Cardiac fibroblast (primary cell): ENCODE data around the gene SCN5A.

Experiments used
- DNase-seq, 2 donors: peaks; one replicate each; pipeline versions ENCODE4 v3.0.0 to v3.0.0-alpha.2; 2010; ENCODE audit warnings: low read depth in 2 of 2
- H3K4me3 ChIP-seq, 2 donors: replicated peaks in 1 of 2; 1 replicate in 1 of 2; 2 replicates in 1 of 2; pipeline ENCODE4 v1.5.1; 2011; ENCODE audit warnings: low read depth in 2 of 2, low read length in 2 of 2, mild to moderate bottlenecking in 2 of 2, moderate library complexity in 1 of 2
- TF ChIP-seq, protein P1 (sequence below): IDR thresholded peaks from one replicate; pipeline ENCODE4 v1.5.1; 2011; ENCODE audit warnings: low read depth, mild to moderate bottlenecking, low read length, inconsistent platforms

The SCN5A gene

DNA sequence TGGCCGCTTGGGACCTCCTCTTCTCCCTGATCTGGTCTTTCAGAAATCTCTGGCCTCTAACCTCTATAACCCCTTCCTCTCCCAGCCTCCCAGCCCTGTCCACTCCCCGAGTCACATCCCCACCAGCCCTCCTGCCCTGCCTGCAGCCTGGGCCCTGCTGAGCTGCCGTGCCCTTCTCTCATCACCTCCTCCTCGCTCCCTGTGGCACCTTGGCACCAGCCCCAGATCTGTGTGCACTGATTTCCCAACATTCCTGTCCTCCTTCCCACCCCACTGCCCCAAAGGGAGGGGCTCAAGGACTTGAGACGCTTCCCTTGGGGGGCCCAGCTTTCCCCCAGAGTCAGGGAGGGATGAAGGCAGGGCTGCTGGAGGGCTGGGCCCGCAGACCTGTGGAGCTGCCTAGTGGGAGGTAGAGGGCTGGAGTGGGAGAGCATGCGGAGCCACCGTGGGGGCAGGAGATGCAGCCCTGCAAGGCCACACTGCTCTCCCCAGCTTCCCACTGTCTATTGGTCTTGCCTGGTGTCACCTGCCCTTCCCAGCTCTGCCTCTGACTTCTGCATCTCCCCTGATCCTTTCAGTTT is 110.6 kb downstream of the SCN5A start:
- DNase-seq, result peak in 1 of 2 donors; percentile 32
- TF ChIP-seq, protein P1, sequence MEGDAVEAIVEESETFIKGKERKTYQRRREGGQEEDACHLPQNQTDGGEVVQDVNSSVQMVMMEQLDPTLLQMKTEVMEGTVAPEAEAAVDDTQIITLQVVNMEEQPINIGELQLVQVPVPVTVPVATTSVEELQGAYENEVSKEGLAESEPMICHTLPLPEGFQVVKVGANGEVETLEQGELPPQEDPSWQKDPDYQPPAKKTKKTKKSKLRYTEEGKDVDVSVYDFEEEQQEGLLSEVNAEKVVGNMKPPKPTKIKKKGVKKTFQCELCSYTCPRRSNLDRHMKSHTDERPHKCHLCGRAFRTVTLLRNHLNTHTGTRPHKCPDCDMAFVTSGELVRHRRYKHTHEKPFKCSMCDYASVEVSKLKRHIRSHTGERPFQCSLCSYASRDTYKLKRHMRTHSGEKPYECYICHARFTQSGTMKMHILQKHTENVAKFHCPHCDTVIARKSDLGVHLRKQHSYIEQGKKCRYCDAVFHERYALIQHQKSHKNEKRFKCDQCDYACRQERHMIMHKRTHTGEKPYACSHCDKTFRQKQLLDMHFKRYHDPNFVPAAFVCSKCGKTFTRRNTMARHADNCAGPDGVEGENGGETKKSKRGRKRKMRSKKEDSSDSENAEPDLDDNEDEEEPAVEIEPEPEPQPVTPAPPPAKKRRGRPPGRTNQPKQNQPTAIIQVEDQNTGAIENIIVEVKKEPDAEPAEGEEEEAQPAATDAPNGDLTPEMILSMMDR, result no peak
- no peak overlapping the region for H3K4me3 ChIP-seq

DNA sequence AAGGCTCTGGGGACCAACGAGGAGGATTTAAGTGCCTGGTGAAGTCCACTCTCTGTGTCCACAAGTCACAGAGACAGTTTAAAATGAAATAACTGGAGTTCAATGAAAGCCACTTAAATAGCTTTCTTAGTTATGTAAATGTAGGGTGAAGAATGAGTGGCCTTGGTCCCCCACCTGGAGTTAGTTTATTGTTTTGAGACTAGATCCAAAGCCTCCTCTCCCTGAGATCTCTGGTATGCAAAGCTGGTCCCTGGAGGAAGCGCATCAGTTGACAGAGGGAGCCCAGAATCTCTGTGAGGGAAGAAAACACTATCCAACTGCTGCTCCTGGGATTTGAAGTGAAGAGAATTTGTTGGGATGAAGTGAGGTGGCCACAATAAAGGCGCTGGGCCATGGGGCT is 112.8 kb downstream of the SCN5A start:
- DNase-seq, result no peak
- TF ChIP-seq, protein P1, result no peak
- H3K4me3 ChIP-seq, result no peak overlapping the region

DNA sequence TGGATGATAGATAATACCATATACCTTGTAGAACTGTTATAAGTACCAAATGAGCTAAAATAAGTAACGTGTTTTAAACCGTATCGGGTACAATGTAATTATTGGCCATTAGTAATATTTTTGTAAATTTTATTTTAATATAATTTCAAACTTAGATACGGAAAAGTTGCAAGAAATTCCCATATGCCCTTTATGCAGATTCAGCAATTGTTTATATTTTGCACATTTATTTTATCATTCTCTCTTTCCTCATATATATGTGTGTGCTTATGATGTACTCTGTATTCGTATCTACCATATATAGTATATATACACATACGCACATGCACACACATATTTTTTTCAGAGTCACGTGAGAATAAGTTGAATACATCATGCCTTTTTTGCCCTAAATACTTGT is 114.9 kb downstream of the SCN5A start:
- DNase-seq, result no peak
- TF ChIP-seq, protein P1, result no peak
- H3K4me3 ChIP-seq, result no peak overlapping the region

DNA sequence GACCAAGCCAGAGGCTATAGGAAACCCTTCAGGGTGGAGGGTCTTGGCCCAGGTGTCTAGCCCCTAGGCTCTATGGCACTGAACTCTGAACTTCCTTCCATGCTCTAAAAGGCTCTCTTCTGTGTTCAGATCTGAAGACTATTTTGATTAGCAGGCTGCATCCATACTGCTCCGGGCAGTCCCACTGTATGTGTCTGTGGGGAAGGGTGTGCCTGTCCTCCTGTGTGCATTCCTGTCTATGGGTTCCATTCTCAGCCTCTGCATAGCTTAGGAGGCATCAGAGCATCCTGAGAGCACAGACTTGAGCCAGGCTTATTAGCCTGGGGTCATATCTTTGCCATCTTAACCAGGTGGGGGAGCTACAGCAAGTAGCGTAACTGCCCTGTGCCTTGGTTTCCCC is 115.3 kb downstream of the SCN5A start:
- TF ChIP-seq, protein P1, result no peak

DNA sequence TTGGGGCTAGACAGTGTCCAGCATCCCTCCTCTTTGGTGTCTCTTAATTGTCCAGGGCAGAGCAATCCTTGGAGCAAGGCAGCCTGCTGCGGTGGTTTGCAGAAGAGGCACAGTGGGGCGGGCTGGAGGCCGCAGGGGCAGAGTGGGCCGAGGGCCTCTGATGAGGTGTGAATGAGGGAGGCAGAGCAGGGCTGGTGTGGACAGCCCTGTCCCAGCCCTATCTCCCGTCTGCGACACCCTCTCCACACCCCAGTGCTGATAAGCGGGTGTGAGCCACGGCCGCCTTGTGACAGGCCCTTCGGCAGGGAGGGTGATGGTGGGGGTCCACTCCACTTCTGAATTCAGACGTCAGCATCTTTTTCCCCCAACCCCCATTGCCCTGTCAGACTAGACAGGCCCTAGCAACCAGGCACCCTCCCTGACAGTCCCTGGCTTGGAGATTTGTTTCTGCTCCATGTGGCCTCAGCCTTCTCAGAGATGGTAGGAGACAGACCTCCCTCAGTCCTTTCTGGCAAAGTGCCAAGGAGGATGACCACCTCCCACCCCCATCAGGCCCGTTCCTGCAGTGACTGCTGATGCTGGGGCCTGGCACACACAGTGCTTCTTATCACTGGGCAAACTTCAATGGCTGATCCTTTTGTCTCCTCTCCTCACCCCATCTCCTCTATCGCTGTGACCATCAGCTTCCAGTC is 116.1 kb downstream of the SCN5A start:
- DNase-seq, result peak in 1 of 2 donors; percentile 51
- TF ChIP-seq, protein P1, result no peak
- H3K4me3 ChIP-seq, result no peak overlapping the region

More for the DNA sequence above, 115.3 kb downstream of the SCN5A start:
- H3K4me3 ChIP-seq, result no peak overlapping the region
- no peak for DNase-seq

DNA sequence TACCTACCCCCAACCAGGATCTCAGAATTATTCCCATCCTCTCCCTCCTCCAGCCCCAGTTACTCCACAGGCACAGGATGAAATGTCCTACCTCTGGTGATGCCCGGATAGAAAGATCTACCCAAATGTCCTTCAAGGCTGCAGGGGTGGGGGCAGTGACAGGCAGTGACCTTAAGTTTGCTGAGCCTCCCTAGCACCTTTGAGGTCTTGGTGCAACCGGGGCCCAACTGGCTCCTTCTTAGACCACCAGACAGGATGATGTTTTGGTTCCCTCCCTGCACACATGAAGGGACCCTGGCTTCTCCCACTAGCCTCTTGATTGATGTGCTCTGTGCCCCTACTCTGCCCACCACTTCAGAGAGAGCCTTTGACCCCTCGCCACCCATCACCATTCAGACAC is 117.0 kb downstream of the SCN5A start:
- TF ChIP-seq, protein P1, result no peak
- H3K4me3 ChIP-seq, result no peak overlapping the region
- DNase-seq, result no peak
